Sigmoid colon (tissue), 4 donors: ENCODE data around the gene KCTD1.

Source experiments
- CTCF ChIP-seq, 4 experiments: fragments of 450-650 bp in 3 of 4; fragments of 200-600 bp in 1 of 4; IDR thresholded peaks; one replicate each; pipeline ENCODE4 v1.5.1; 2016 to 2019; ENCODE audit warnings: antibody characterized with exemption in 4 of 4, mild to moderate bottlenecking in 3 of 4, moderate library complexity in 2 of 4
- EP300 ChIP-seq, 4 donors: sonication (generic); formaldehyde crosslinking; IDR thresholded peaks; one replicate each; pipeline ENCODE4 v1.6.1; 2017; ENCODE audit warnings: antibody characterized with exemption in 4 of 4
- POLR2AphosphoS5 ChIP-seq, 4 donors: sonication (generic); formaldehyde crosslinking; IDR thresholded peaks; one replicate each; pipeline ENCODE4 v1.6.1; 2017; ENCODE audit warnings: antibody characterized with exemption in 4 of 4

- TF ChIP-seq CTCF (IDR thresholded peaks at IDR 0.05) (no peak), EP300 (IDR thresholded peaks at IDR 0.05) (no peak), POLR2AphosphoS5 (IDR thresholded peaks at IDR 0.05) (no peak)
Observed at GRCh38 chr18:26544451-26544850, 3.9 kb downstream of the KCTD1 start.
